Inflammatory macrophage treated with lipopolysaccharide for 1 hour (primary cell): ENCODE results near the gene TNIK.

ENCODE experiments used
- DNase-seq, 2 donors: peaks; one replicate each; pipeline ENCODE4 v3.0.0-alpha.2; 2020 to 2022

Gene TNIK

GRCh38 chr3:171416666-171417065, 43.5 kb downstream of the TNIK start:
- no peak for DNase-seq

DNA sequence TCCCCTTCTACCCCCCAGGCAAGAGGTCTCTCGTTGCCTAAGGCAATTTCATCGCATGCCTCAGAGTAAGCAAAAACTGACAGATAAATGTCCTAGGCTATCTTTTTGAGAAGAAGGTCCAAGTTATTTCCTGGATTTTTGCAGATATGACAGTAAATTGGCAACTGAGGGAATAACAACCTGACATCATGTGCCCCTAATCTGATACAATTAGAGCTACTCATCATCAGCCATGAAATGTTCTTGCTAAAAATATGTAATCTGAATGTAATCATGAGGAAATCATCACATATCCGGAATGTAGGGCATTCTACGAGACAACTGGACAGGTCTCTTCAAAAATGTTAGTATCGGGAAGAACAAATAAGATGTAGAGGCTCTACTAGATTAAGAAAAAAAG, 44.1 kb downstream of the TNIK start:
- DNase-seq: no peak

DNA sequence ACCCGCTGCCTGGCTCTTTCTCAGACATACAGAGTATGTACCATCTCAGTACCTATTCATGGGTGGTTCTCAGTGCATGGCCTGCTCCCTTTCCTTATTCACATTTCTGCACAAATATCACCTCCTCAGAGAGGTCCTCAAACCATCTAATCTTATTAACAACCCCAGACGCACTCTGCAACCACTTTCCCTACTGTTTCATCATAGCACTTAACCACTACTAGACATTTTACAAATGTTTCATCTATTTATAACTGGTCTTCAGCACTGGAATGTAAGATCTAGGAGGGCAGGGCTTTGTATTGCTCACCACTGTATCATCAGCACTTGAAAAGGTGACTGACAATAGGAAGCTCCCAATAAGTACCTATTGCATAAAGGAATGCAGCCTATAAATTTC, 45.1 kb downstream of the TNIK start:
- no peak for DNase-seq

DNA sequence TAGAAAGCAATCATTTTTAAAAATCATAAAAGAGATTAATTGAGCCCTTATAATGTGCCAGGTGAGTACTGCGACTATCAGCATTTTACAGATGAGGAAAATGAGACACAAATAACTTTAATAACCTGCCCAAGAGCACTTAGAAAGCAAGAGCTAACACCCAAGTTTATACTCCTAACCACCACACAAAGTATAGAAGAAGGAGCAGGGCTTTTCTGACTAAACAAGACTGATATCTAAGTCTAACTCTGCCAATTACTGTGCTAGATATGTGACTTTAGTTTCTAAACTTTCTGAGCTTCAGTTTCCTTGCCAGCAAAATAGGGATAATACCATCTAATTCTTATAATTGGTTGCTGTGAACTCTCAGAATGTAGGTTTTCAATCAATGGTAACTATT, 47.7 kb downstream of the TNIK start:
- no peak for DNase-seq

- DNase-seq: no peak
Measured at GRCh38 chr3:171412054-171412453, 48.2 kb downstream of the TNIK start.

DNA sequence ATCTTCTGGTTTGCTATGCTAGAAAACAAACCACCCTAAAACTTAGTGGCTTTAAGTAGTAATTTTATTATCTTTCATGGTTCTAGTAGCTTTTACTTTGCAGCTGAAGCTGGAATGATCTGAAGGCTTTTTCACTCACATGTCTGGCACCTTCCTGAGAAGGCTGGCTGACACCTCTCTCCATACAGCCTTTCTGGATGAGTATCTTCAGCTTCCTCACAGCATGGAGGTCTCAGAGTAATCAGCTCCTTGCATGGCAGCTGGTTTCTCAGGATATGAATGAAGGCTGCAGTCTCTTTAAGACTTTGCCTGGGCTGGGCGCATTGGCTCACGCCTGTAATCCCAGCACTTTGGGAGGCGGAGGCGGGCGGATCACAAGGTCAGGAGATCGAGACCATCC, 50.0 kb downstream of the TNIK start:
- DNase-seq: no peak

DNA sequence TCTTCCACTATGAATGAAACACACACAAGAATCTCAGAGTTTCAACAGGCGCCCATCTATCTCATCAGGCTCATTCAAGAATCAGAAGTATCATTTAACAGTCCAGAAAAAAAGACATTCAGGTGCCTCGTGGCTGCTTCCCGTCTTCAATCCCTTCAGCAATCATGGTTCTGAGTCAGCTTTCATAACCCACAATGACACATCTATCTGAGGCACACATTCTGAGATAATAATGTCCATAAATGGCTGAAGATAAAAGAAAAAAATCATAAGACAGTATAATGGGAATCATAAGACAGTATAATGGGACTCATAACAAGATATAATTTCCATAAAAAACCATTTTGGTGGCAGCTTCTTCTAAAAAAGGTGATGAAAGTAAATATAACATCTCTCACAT, 52.4 kb downstream of the TNIK start:
- DNase-seq: no peak

DNA sequence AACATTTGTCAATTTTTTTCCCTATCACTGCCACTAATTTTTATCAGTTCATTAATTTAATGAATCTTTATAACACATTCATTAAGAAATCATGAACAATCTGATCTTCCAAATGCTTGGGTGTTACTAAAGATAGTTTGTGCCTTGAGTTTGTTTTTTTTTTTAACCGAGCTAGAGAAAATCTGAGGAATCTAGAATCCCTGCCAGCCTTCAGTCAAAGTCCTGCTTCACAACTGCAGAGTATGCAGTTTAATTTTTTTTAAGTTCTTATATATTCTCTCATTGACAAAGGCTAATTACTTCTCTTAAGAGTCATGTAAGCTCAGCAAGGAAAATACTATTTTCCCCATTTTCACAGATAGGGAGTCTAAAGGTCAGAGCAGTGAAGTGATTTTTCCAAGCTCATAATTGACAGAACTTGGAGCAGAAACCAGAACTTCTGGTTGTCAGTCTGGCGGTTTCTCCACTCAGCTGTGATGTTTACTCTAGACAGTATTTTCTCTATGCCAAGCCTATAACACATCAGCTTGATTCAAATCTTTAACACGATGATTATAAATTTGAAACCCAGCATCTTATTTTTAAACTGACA, 55.7 kb downstream of the TNIK start:
- DNase-seq: no peak

GRCh38 chr3:171402281-171402680, 57.9 kb downstream of the TNIK start:
- DNase-seq: no peak

DNA sequence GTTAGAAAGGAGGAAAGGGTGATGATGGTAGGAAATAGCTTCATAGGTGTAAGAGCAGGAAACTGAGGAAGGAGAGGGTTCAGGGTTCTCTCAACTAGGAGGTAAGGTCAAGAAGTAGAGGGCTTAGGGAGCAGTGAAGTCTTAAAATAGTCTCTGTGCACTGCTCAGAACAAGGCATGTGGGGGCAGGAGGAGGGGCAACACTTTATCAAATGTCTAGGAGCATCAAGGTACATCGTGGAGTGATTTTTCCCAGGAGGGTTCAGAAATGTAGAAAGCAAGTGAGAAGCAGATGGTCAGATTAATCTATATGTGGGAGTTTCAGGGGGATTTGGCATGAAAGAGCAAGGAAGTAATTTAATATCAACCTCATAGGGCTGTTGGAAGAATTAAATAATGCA, 58.8 kb downstream of the TNIK start:
- DNase-seq: no peak

DNA sequence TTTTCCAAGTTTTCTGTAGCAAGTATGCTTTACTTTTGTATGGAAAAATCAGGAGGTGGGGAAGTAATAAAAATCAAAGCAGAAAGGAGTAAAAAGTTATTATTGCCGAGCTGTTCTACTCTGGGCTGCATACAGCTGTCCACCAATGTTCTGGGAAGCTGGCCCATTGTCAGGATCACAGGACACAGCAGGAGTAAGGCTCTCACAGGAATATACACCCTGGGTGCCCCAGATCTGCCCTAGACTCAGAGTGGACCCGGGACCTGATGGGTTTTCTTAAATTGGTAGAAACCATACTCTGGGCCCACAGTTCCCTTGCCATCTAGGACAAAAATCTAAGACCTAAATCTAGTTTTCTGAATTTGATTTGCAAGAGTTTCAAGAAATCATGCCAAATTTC, 60.4 kb downstream of the TNIK start:
- no peak for DNase-seq

- no peak for DNase-seq
Measured at GRCh38 chr3:171398343-171398742, 61.9 kb downstream of the TNIK start.

- no peak for DNase-seq
Measured at GRCh38 chr3:171397089-171397488, 63.1 kb downstream of the TNIK start.

DNA sequence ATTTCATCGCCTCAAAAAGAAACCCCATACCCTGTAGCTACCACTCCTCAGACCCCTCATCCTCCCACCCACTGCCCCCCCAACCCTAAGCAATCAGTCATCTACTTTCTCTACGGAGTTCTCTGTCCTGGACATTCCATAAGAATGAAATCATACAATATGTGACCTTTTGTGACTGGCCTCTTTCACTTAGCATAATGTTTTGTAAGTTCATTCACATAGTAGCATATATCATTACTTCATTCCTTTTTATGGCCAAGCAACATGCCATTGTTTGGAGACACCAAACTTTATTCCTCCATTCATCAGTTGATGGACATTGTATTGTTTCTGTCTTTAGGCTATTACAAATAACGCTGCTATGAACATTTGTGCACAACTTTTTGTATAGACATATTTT, 64.2 kb downstream of the TNIK start:
- DNase-seq: no peak

DNA sequence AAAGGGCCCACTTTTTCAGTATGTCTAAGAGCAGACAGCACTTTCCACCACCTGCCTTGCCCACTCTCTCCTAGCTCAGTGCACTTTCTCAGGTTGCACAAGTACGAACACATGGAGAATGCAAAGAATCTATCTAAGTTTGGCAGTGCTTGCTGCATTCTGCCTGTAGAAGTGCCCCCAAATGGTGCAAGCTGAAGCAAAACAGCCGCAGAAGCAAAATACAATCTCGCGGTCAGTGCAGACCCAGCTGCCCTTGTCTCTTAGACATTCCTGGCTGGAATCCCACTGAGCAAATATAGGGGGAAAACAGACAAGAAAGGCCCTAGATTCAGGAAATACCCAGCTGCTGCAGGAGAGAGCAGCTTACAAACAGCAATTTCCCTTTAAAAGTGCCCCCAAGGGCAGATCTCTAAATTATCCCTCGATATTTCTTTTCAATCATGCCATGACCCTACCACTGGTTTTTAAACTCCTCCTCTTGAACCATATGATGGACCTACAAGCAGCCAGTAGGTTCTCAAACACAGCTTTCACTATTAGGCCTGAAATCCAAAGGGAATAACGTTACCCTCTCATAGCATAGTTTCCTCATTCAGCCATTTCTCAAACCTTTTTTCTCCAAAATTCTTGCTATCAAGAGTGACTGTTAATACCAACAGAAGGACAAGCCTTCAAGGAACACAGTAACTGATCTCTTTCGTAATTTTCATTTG, 67.0 kb downstream of the TNIK start:
- no peak for DNase-seq

GRCh38 chr3:171391432-171391831, 68.8 kb downstream of the TNIK start:
- no peak for DNase-seq

DNA sequence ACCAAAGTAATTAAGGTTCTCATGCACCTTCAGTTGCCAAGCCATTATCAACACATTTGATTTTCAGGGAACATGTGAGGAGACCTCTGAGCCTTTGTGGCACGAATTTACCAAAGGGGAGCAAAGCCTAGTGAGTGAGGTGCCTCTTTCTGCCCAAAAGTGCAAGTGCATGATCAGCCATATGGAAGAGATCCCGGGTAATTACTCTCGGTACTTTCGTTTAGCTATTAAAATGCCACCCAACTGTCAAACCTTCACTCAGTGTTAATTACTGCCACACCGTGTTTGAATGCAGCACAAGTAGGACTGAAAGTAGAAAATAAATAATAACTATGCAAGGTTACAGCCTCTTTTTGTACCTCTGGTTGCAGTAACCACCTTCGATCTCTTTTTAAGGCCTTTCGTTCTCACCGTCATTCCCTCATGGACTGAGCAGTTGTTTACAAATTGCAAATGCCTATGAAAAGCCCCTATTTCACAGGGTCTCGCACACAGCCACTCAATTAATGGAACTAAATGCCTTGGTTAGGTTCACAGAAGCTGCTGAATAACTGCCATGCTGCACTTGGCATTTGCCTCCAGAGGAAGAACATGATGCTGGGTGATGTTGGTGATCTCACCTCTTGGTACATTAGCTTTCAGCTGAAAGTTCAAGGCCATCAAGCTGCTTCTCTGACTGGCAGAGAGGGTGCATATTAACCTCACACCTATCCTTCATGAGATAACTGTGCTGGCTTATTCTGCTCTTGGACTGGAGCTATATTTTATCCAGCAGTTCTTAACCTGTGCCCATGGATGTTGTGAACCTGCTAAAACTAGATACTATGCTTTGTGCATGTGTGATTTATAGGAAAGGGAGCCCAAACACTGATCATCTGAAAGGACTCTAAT, 69.9 kb downstream of the TNIK start:
- DNase-seq: no peak

DNA sequence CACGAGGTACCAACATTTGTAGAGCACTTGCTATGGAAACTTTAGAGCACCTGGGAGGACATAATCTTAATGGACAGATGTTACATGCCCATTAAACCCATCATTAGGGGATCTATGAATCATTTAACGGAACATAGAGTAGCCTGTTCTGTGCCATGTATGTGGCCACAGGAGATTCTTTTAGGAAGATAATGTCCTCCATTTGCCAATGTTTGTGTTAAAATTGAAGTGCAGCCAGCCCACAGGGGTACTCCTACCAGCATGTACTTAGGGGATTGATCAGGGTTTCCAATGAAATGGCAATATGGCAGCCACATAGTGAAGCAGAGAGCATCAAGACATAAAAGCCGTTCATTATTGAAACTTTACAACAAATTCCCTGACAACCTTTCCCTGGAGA, 70.7 kb downstream of the TNIK start:
- no peak for DNase-seq

DNA sequence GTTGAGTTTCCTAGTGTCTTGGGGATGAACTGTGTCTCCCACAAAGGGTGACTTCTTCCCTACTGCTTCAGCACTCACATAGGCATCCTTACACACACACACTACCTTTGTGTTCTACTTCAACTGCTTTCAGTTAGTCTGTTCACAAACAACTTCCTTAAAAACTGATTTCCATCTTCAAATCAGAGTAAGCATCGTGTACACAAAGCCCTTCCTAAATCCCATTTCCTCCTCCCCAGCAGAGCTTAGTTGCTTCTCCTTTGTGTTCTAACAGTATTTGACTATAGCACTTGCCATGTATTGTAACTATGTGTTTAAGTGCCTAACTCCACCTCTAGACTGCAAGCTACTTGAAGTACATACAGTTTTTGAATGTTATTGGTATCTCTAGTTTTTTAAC, 71.7 kb downstream of the TNIK start:
- peak; percentile 40 to 42 for DNase-seq

- DNase-seq: no peak
Measured at GRCh38 chr3:171387062-171387461, 73.1 kb downstream of the TNIK start.

GRCh38 chr3:171385086-171385485, 75.1 kb downstream of the TNIK start:
- no peak for DNase-seq

DNA sequence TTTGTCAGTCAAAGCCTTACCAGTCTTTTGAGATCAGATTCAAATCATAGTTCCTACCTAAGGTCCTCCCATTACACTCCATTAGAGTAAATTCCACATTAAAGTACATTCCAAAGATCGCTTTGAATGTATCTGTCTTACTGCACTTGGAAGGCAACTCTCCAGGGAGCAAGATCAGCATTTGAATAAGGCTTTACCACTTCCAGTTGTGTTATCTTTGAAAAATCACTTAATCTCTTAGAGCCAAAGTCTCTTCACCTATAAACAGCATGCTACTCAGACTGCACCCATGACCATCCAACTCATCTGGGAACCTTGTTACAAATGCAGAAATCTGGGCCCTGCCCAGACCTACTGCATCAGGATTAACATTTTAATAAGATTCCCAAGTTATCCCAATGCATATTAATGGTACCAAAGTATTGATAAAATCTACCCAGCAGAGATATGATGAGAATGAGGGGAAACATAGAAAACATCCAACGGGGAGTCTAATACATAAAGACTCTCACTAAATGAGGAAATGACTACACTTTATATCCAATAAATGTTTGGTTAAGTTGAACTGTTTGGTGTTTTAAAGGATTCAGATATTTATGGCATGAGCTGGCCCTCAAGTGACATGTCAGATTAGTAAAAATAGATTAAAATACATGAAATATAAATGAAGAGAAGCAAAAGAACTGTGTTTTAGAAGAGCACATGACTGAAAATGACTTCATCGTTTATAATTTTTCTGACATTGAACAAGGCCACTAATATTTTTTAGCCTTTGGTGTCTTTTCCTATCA, 75.9 kb downstream of the TNIK start:
- DNase-seq: no peak
